HEK293 (cell line): ENCODE measurements around the gene CYP17A1.

Experiments
- CTCF ChIA-PET: fragments of 350-600 bp; formaldehyde crosslinking; extraction: SDS; loops from one replicate; lab custom pipeline; 2021; ENCODE audit warnings: antibody characterized with exemption; lab: Yijun Ruan, JAX
- POLR2A ChIA-PET: fragments of 300-600 bp; formaldehyde crosslinking; extraction: SDS; loops from one replicate; lab custom pipeline; 2020; ENCODE audit warnings: antibody characterized with exemption, inconsistent platforms; lab: Yijun Ruan, JAX
- H3K27ac ChIP-seq: fragments of 200-500 bp; sonication (Bioruptor generic); 2 replicates; pipeline ENCODE4 v1.5.1; 2014; ENCODE audit warnings: low read depth, low read length, control low read depth, inconsistent platforms; ENCODE audit errors: extremely low read depth
- H3K36me3 ChIP-seq, 2 experiments: fragments of 200-500 bp in 1 of 2; sonication (Bioruptor generic) in 1 of 2; 1 replicate in 1 of 2; 2 replicates in 1 of 2; pipeline ENCODE4 v1.5.1; 2014 to 2017; ENCODE audit warnings: inconsistent platforms in 2 of 2, low read length in 2 of 2; ENCODE audit not compliant: control insufficient read depth in 2 of 2, insufficient read depth in 1 of 2
- H3K4me1 ChIP-seq: fragments of 200-500 bp; sonication (Bioruptor generic); 2 replicates; pipeline ENCODE4 v1.5.1; 2014; ENCODE audit warnings: mild to moderate bottlenecking, low read length, inconsistent platforms; ENCODE audit not compliant: control insufficient read depth, insufficient read depth
- H3K4me3 ChIP-seq: 2 replicates; pipeline ENCODE4 v1.5.1; 2011; ENCODE audit warnings: low read depth, mild to moderate bottlenecking, control low read depth, low read length, moderate library complexity
- H3K9me3 ChIP-seq: fragments of 200-500 bp; sonication (Bioruptor generic); 2 replicates; pipeline ENCODE4 v1.5.1; 2014; ENCODE audit warnings: low read depth, low read length, inconsistent platforms; ENCODE audit not compliant: control insufficient read depth, insufficient read depth
- GFI1B ChIP-seq: fragments of 450-650 bp; formaldehyde crosslinking; IDR thresholded peaks from 2 replicates; pipeline ENCODE4 v1.5.1; 2016; ENCODE audit warnings: missing biosample characterization, missing genetic modification characterization
- GLIS1 ChIP-seq: fragments of 450-650 bp; formaldehyde crosslinking; IDR thresholded peaks from 2 replicates; pipeline ENCODE4 v1.5.1; 2016; ENCODE audit warnings: missing biosample characterization, missing genetic modification characterization
- HIC1 ChIP-seq: fragments of 450-650 bp; formaldehyde crosslinking; IDR thresholded peaks from 2 replicates; pipeline ENCODE4 v1.5.1; 2016; ENCODE audit warnings: missing biosample characterization, missing genetic modification characterization
- KLF1 ChIP-seq: fragments of 450-650 bp; formaldehyde crosslinking; IDR thresholded peaks from 2 replicates; pipeline ENCODE4 v1.5.1; 2016; ENCODE audit warnings: missing biosample characterization, missing genetic modification characterization
- KLF10 ChIP-seq: fragments of 450-650 bp; IDR thresholded peaks from 2 replicates; pipeline ENCODE4 v1.5.1; 2018; ENCODE audit warnings: missing biosample characterization, mild to moderate bottlenecking, missing genetic modification characterization
- KLF7 ChIP-seq: fragments of 450-650 bp; formaldehyde crosslinking; IDR thresholded peaks from 2 replicates; pipeline ENCODE4 v1.5.1; 2016; ENCODE audit warnings: missing biosample characterization, missing genetic modification characterization, borderline replicate concordance
- KLF9 ChIP-seq: fragments of 450-650 bp; formaldehyde crosslinking; IDR thresholded peaks from 2 replicates; pipeline ENCODE4 v1.5.1; 2016; ENCODE audit warnings: missing biosample characterization, missing genetic modification characterization, low read depth
- MYNN ChIP-seq: fragments of 450-650 bp; formaldehyde crosslinking; IDR thresholded peaks from 2 replicates; pipeline ENCODE4 v1.5.1; 2016; ENCODE audit warnings: missing biosample characterization, missing genetic modification characterization, borderline replicate concordance
- RBAK ChIP-seq: fragments of 450-650 bp; formaldehyde crosslinking; IDR thresholded peaks from 2 replicates; pipeline ENCODE4 v1.5.1; 2016; ENCODE audit warnings: missing biosample characterization, missing genetic modification characterization
- ZBTB17 ChIP-seq: fragments of 450-650 bp; formaldehyde crosslinking; IDR thresholded peaks from 2 replicates; pipeline ENCODE4 v1.5.1; 2016; ENCODE audit warnings: missing biosample characterization, missing genetic modification characterization
- ZBTB26 ChIP-seq: fragments of 450-650 bp; formaldehyde crosslinking; optimal IDR thresholded peaks from 2 replicates; pipeline ENCODE3; 2016; ENCODE audit warnings: missing biosample characterization, mild to moderate bottlenecking, missing genetic modification characterization
- ZBTB44 ChIP-seq: fragments of 450-650 bp; IDR thresholded peaks from 2 replicates; pipeline ENCODE4 v1.5.1; 2018; ENCODE audit warnings: missing biosample characterization, mild to moderate bottlenecking, missing genetic modification characterization
- ZBTB48 ChIP-seq: fragments of 450-650 bp; formaldehyde crosslinking; IDR thresholded peaks from 2 replicates; pipeline ENCODE4 v1.5.1; 2016; ENCODE audit warnings: missing biosample characterization, missing genetic modification characterization
- ZBTB7A ChIP-seq: fragments of 450-650 bp; formaldehyde crosslinking; IDR thresholded peaks from 2 replicates; pipeline ENCODE4 v1.5.1; 2016; ENCODE audit warnings: low read depth, missing biosample characterization, missing genetic modification characterization
- ZNF112 ChIP-seq: fragments of 450-650 bp; formaldehyde crosslinking; IDR thresholded peaks from 2 replicates; pipeline ENCODE4 v1.5.0; 2017; ENCODE audit warnings: missing biosample characterization, missing genetic modification characterization
- ZNF121 ChIP-seq: fragments of 450-650 bp; formaldehyde crosslinking; IDR thresholded peaks from 2 replicates; pipeline ENCODE4 v1.5.1; 2016; ENCODE audit warnings: missing biosample characterization, missing genetic modification characterization
- ZNF140 ChIP-seq: fragments of 450-650 bp; formaldehyde crosslinking; IDR thresholded peaks from 2 replicates; pipeline ENCODE4 v1.5.1; 2016; ENCODE audit warnings: missing biosample characterization, missing genetic modification characterization
- ZNF169 ChIP-seq: fragments of 450-650 bp; formaldehyde crosslinking; IDR thresholded peaks from 2 replicates; pipeline ENCODE4 v1.5.1; 2016; ENCODE audit warnings: missing biosample characterization, missing genetic modification characterization
- ZNF184 ChIP-seq: fragments of 450-650 bp; IDR thresholded peaks from 2 replicates; pipeline ENCODE4 v1.5.1; 2018; ENCODE audit warnings: missing biosample characterization, mild to moderate bottlenecking, missing genetic modification characterization
- ZNF223 ChIP-seq: fragments of 450-650 bp; formaldehyde crosslinking; IDR thresholded peaks from 2 replicates; pipeline ENCODE4 v1.5.1; 2016; ENCODE audit warnings: missing biosample characterization, missing genetic modification characterization
- ZNF24 ChIP-seq: fragments of 450-650 bp; formaldehyde crosslinking; IDR thresholded peaks from 2 replicates; pipeline ENCODE4 v1.5.1; 2016; ENCODE audit warnings: missing biosample characterization, missing genetic modification characterization
- ZNF514 ChIP-seq: fragments of 450-650 bp; formaldehyde crosslinking; IDR thresholded peaks from 2 replicates; pipeline ENCODE4 v1.5.1; 2016; ENCODE audit warnings: missing biosample characterization, missing genetic modification characterization
- ZNF558 ChIP-seq: fragments of 450-650 bp; formaldehyde crosslinking; IDR thresholded peaks from 2 replicates; pipeline ENCODE4 v1.5.1; 2016; ENCODE audit warnings: missing biosample characterization, missing genetic modification characterization
- ZNF624 ChIP-seq: fragments of 450-650 bp; formaldehyde crosslinking; IDR thresholded peaks from 2 replicates; pipeline ENCODE4 v1.5.1; 2017; ENCODE audit warnings: missing biosample characterization, missing genetic modification characterization
- ZNF626 ChIP-seq: fragments of 450-650 bp; sonication (Bioruptor Pico); formaldehyde crosslinking; IDR thresholded peaks from 2 replicates; pipeline ENCODE4 v1.5.1; 2018; ENCODE audit warnings: missing biosample characterization, missing genetic modification characterization, inconsistent platforms
- TF ChIP-seq, protein P1 (sequence below): fragments of 450-650 bp; formaldehyde crosslinking; IDR thresholded peaks from 2 replicates; pipeline ENCODE4 v1.5.1; 2016; ENCODE audit warnings: missing biosample characterization, missing genetic modification characterization
- TF ChIP-seq, protein P2 (sequence below): fragments of 450-650 bp; formaldehyde crosslinking; IDR thresholded peaks from 2 replicates; pipeline ENCODE4 v1.5.1; 2016; ENCODE audit warnings: missing biosample characterization, missing genetic modification characterization
- TF ChIP-seq, protein P3 (sequence below): fragments of 450-650 bp; formaldehyde crosslinking; IDR thresholded peaks from 2 replicates; pipeline ENCODE4 v1.5.1; 2016; ENCODE audit warnings: missing biosample characterization, missing genetic modification characterization

The CYP17A1 gene

GRCh38 chr10:102869258-102870198 lies 32.3 kb upstream of the CYP17A1 start, which contains the start of gene AS3MT:
Gene AS3MT, plus strand, starts transcription at chr10:102869470. Its CDS starts 123 bp downstream, at chr10:102869593.
- POLR2A ChIA-PET = interaction anchor here (0.6 to 1.9 kb wide), 6 partner anchors 10 to 323 kb away, joined by 3 to 19 read pairs (median 4); partner anchors contain the start of genes BORCS7, CYP17A1 and WBP1L
- no peaks in the 10 kb centered on the region for H3K9me3 ChIP-seq
- H3K27ac ChIP-seq = 0 out of 2 replicates have a peak within 1 kb of the TSS, but pooled peaks have one; percentile 31
- TF ChIP-seq, protein P1, sequence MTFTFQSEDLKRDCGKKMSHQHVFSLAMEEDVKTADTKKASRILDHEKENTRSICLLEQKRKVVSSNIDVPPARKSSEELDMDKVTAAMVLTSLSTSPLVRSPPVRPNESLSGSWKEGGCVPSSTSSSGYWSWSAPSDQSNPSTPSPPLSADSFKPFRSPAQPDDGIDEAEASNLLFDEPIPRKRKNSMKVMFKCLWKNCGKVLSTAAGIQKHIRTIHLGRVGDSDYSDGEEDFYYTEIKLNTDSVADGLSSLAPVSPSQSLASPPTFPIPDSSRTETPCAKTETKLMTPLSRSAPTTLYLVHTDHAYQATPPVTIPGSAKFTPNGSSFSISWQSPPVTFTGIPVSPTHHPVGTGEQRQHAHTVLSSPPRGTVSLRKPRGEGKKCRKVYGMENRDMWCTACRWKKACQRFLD (tag by site-specific recombination) = no peak
- TF ChIP-seq GFI1B (tag by site-specific recombination) = no peak
- TF ChIP-seq ZBTB7A (tag by site-specific recombination) = no peak
- no peak for TF ChIP-seq ZNF24 (tag by site-specific recombination)
- TF ChIP-seq MYNN (tag by site-specific recombination) = no peak
- TF ChIP-seq KLF7 (tag by site-specific recombination) = no peak
- TF ChIP-seq ZBTB17 (tag by site-specific recombination) = peak; percentile 93
- no peak for TF ChIP-seq ZNF514 (tag by site-specific recombination)
- no peak for TF ChIP-seq ZNF184
- TF ChIP-seq ZNF140 = no peak
- TF ChIP-seq ZBTB44 (tag by site-specific recombination) = no peak
- no peak for TF ChIP-seq KLF10 (tag by site-specific recombination)
- TF ChIP-seq GLIS1 (tag by site-specific recombination) = no peak
- no peak for TF ChIP-seq ZNF223 (tag by site-specific recombination)
- TF ChIP-seq ZNF624 (tag by site-specific recombination) = no peak
- TF ChIP-seq ZNF121 (tag by site-specific recombination) = no peak
- no peak for TF ChIP-seq RBAK
- no peak for TF ChIP-seq ZNF169 (tag by site-specific recombination)
- no peak for TF ChIP-seq ZNF112 (tag by site-specific recombination)
- peak; percentile 72 for TF ChIP-seq ZBTB26 (tag by site-specific recombination)
- no peak for TF ChIP-seq ZNF558 (tag by site-specific recombination)
- no peak for TF ChIP-seq HIC1 (tag by site-specific recombination)
- TF ChIP-seq ZBTB48 (tag by site-specific recombination) = no peak
- TF ChIP-seq, protein P2, sequence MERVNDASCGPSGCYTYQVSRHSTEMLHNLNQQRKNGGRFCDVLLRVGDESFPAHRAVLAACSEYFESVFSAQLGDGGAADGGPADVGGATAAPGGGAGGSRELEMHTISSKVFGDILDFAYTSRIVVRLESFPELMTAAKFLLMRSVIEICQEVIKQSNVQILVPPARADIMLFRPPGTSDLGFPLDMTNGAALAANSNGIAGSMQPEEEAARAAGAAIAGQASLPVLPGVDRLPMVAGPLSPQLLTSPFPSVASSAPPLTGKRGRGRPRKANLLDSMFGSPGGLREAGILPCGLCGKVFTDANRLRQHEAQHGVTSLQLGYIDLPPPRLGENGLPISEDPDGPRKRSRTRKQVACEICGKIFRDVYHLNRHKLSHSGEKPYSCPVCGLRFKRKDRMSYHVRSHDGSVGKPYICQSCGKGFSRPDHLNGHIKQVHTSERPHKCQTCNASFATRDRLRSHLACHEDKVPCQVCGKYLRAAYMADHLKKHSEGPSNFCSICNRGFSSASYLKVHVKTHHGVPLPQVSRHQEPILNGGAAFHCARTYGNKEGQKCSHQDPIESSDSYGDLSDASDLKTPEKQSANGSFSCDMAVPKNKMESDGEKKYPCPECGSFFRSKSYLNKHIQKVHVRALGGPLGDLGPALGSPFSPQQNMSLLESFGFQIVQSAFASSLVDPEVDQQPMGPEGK (tag by site-specific recombination) = no peak
- TF ChIP-seq, protein P3, sequence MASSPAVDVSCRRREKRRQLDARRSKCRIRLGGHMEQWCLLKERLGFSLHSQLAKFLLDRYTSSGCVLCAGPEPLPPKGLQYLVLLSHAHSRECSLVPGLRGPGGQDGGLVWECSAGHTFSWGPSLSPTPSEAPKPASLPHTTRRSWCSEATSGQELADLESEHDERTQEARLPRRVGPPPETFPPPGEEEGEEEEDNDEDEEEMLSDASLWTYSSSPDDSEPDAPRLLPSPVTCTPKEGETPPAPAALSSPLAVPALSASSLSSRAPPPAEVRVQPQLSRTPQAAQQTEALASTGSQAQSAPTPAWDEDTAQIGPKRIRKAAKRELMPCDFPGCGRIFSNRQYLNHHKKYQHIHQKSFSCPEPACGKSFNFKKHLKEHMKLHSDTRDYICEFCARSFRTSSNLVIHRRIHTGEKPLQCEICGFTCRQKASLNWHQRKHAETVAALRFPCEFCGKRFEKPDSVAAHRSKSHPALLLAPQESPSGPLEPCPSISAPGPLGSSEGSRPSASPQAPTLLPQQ (tag by site-specific recombination) = peak; percentile 20; the same call in 1 of the 2 replicates
- TF ChIP-seq KLF1 (tag by site-specific recombination) = 0 out of 2 replicates have a peak, but pooled peaks have one; percentile 9
- TF ChIP-seq ZNF626 (tag by site-specific recombination) = no peak
- peak; percentile 28; the same call in 1 of the 2 replicates for TF ChIP-seq KLF9 (tag by site-specific recombination)

More at GRCh38 chr10:102869258-102870198, 32.3 kb upstream of the CYP17A1 start, which contains the start of gene AS3MT:
- Histone ChIP-seq H3K4me3 (peak within 1 kb of the TSS; percentile 49), H3K4me1 (peaks cover 3% of the 10 kb centered on the region), H3K36me3 (peaks cover 0 to 17% of the 10 kb centered on the region in 2 experiments; a peak in 2 of 3 replicates)
- CTCF ChIA-PET = interaction anchor here (0.9 kb wide), 1 partner anchor 32 kb away, joined by 6 read pairs; the partner anchor contains the start of gene CYP17A1
